MM.1S (cell line): Measurements from ENCODE around the gene RASAL2.

ENCODE experiments used
- DNase-seq: peaks from one replicate; pipeline ENCODE4 v3.0.0-alpha.2; 2015
- H2AFZ ChIP-seq: fragments of 300-600 bp; sonication (generic); 2 replicates; pipeline ENCODE4 v1.6.0; 2016; ENCODE audit warnings: antibody characterized with exemption, low read length
- H3F3A ChIP-seq: fragments of 300-600 bp; sonication (generic); 2 replicates; pipeline ENCODE4 v1.6.1; 2016; ENCODE audit warnings: mild to moderate bottlenecking, antibody characterized with exemption, low read length, moderate library complexity, mixed read lengths; ENCODE audit not compliant: insufficient read depth
- H3K27ac ChIP-seq: fragments of 300-600 bp; sonication (generic); 2 replicates; pipeline ENCODE4 v1.5.1; 2016; ENCODE audit warnings: mild to moderate bottlenecking, low read length
- H3K27me3 ChIP-seq: fragments of 300-600 bp; sonication (generic); replicated peaks from 2 replicates; pipeline ENCODE4 v1.6.0; 2016; ENCODE audit warnings: low read length; ENCODE audit not compliant: insufficient read depth
- H3K36me3 ChIP-seq: fragments of 300-600 bp; sonication (generic); replicated peaks from 2 replicates; pipeline ENCODE4 v1.6.1; 2016; ENCODE audit warnings: mild to moderate bottlenecking, low read length, mixed read lengths; ENCODE audit not compliant: insufficient read depth
- H3K4me1 ChIP-seq: fragments of 300-600 bp; sonication (generic); 2 replicates; pipeline ENCODE4 v1.6.1; 2016; ENCODE audit warnings: low read length, mixed read lengths
- H3K4me2 ChIP-seq: fragments of 300-600 bp; sonication (generic); 2 replicates; pipeline ENCODE4 v1.6.0; 2016; ENCODE audit warnings: low read depth, low read length
- H3K4me3 ChIP-seq: fragments of 300-600 bp; sonication (generic); 2 replicates; pipeline ENCODE4 v1.5.1; 2016; ENCODE audit warnings: low read length, mixed read lengths
- H3K79me2 ChIP-seq: fragments of 300-600 bp; sonication (generic); 2 replicates; pipeline ENCODE4 v1.6.1; 2016; ENCODE audit warnings: mixed run types, low read length, mixed read lengths
- H3K9ac ChIP-seq: fragments of 300-600 bp; sonication (generic); 2 replicates; pipeline ENCODE4 v1.6.1; 2016; ENCODE audit warnings: low read length, mixed read lengths
- H3K9me2 ChIP-seq: fragments of 300-600 bp; sonication (generic); replicated peaks from 2 replicates; pipeline ENCODE4 v1.6.1; 2016; ENCODE audit warnings: mild to moderate bottlenecking, low read length, mixed read lengths; ENCODE audit not compliant: insufficient read depth
- H3K9me3 ChIP-seq: fragments of 300-600 bp; sonication (generic); replicated peaks from 2 replicates; pipeline ENCODE4 v1.6.1; 2016; ENCODE audit warnings: mild to moderate bottlenecking, low read length, mixed read lengths; ENCODE audit not compliant: insufficient read depth
- H4K20me1 ChIP-seq: fragments of 300-600 bp; sonication (generic); 2 replicates; pipeline ENCODE4 v1.6.1; 2016; ENCODE audit warnings: mild to moderate bottlenecking, low read length, moderate library complexity, mixed read lengths; ENCODE audit not compliant: insufficient read depth
- CTCF ChIP-seq: fragments of 300-600 bp; sonication (generic); IDR thresholded peaks from 2 replicates; pipeline ENCODE4 v1.5.1; 2016; ENCODE audit warnings: antibody characterized with exemption, low read length, mixed read lengths
- EZH2 ChIP-seq: fragments of 300-600 bp; sonication (generic); optimal IDR thresholded peaks from 2 replicates; pipeline ENCODE3; 2017; ENCODE audit warnings: low read depth, mild to moderate bottlenecking, antibody characterized with exemption, low read length, mixed read lengths
- EZH2phosphoT487 ChIP-seq: fragments of 300-600 bp; sonication (generic); IDR thresholded peaks from 2 replicates; pipeline ENCODE4 v1.6.1; 2018; ENCODE audit warnings: antibody characterized with exemption, low read length

Gene RASAL2

DNA sequence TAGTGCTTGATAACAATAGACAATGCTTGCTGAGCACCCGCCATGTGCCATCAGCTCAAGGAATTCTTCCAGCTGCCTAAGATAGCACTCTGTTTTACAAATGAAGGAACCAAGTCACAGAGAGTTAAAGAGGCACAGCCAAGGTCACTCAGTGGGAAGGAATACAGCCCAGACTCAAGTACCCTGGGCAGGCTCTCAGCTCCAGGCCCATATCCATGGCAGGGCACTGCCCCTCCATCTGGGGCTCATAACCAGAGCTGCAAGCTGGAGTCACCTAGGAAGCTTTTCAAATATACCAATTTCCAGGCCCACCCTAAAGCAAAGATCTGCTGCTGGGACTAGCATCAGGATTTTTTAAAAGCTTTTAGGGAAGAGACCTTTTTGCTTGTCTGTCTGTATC, 401.3 kb downstream of the RASAL2 start:
- DNase-seq: no peak
- H3F3A ChIP-seq: no peaks in the 10 kb centered on the region
- no peak overlapping the region for H3K4me3 ChIP-seq
- H2AFZ ChIP-seq: no peak overlapping the region
- H3K9ac ChIP-seq: no peak overlapping the region
- no peak overlapping the region for H3K27ac ChIP-seq
- H3K9me3 ChIP-seq: no peaks in the 10 kb centered on the region
- H4K20me1 ChIP-seq: no peaks in the 10 kb centered on the region
- no peaks in the 10 kb centered on the region for H3K27me3 ChIP-seq
- no peaks in the 10 kb centered on the region for H3K9me2 ChIP-seq
- no peak overlapping the region for H3K4me2 ChIP-seq
- H3K79me2 ChIP-seq: no peaks in the 10 kb centered on the region
- no peaks in the 10 kb centered on the region for H3K36me3 ChIP-seq
- no peaks in the 10 kb centered on the region for H3K4me1 ChIP-seq
- no peak for TF ChIP-seq EZH2
- TF ChIP-seq EZH2phosphoT487: no peak
- no peak for TF ChIP-seq CTCF

DNA sequence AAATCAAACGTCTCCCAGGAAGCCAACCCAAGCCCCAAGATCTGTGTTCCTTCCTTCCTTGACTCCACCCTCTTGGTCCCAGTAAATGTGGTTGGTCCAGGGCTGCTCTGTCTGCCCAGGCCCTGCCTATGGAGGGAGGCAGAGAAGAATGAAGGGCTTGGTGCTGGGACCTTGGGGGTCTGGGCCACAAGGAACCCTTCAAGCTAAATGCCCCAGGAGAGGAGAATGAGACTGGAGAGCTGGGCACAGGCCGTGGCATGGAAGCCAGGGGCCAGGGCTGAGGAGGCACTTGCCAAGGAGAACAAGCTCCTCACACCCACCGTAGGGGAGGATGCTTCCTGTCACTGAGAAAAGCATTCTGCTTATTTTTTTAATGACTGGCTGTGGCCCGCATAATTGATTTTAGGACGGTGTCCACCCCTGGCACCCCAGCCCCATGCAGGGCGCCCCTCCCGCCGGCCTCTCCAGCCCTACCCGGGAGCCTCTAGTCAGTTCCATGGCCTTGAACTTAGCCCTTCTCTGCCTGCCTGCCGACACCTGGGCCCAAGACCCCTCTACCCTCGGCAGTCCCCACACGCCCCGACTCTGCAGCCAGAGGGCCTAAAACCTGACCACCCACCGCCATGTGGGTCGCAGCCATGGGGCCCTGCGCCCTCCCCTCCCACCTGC, 402.0 kb downstream of the RASAL2 start:
- TF ChIP-seq EZH2phosphoT487: no peak
- TF ChIP-seq CTCF: no peak
- no peak for TF ChIP-seq EZH2
- H3K4me2 ChIP-seq: no peak overlapping the region
- H3K36me3 ChIP-seq: no peaks in the 10 kb centered on the region
- no peak overlapping the region for H3K4me3 ChIP-seq
- no peaks in the 10 kb centered on the region for H3F3A ChIP-seq
- H4K20me1 ChIP-seq: no peaks in the 10 kb centered on the region
- H3K4me1 ChIP-seq: no peaks in the 10 kb centered on the region
- no peak overlapping the region for H3K27ac ChIP-seq
- no peak overlapping the region for H2AFZ ChIP-seq
- no peak overlapping the region for H3K9ac ChIP-seq
- H3K27me3 ChIP-seq: no peaks in the 10 kb centered on the region
- H3K79me2 ChIP-seq: no peaks in the 10 kb centered on the region
- H3K9me3 ChIP-seq: no peaks in the 10 kb centered on the region
- DNase-seq: no peak
- H3K9me2 ChIP-seq: no peaks in the 10 kb centered on the region

- no peaks in the 10 kb centered on the region for H3F3A ChIP-seq
- no peaks in the 10 kb centered on the region for H4K20me1 ChIP-seq
- H3K9ac ChIP-seq: no peak within 1 kb of the TSS
- H3K9me2 ChIP-seq: no peaks in the 10 kb centered on the region
- H3K27me3 ChIP-seq: no peaks in the 10 kb centered on the region
- H3K27ac ChIP-seq: no peak within 1 kb of the TSS
- H3K4me1 ChIP-seq: no peaks in the 10 kb centered on the region
- no peaks in the 10 kb centered on the region for H3K79me2 ChIP-seq
- no peaks in the 10 kb centered on the region for H3K36me3 ChIP-seq
- H3K4me3 ChIP-seq: no peak within 1 kb of the TSS
- DNase-seq: no peak
- no peaks in the 10 kb centered on the region for H3K9me3 ChIP-seq
- no peak within 1 kb of the TSS for H2AFZ ChIP-seq
- H3K4me2 ChIP-seq: no peak within 1 kb of the TSS
- no peak for TF ChIP-seq EZH2
- TF ChIP-seq CTCF: no peak
- no peak for TF ChIP-seq EZH2phosphoT487
These were observed 402.7 kb downstream of the RASAL2 start, which contains the start of gene CLEC20A for GRCh38 chr1:178496410-178497135. Gene CLEC20A, minus strand, starts transcription at chr1:178496964. Its CDS starts 25 bp downstream, at chr1:178496939.
